A204.1 (cell line): ENCODE results near the gene HLA-E.
"Not testable (repeated sequence)": the region's sequence is repeated elsewhere in the genome, so short reads cannot be mapped to it uniquely, and the experiment has no call there.

Experiments used
- FAIRE-seq: peaks from 2 replicates; lab custom pipeline; 2012; peaks lifted over from hg19 to GRCh38; lab: Jason Lieb, UNC

HLA-E gene

DNA sequence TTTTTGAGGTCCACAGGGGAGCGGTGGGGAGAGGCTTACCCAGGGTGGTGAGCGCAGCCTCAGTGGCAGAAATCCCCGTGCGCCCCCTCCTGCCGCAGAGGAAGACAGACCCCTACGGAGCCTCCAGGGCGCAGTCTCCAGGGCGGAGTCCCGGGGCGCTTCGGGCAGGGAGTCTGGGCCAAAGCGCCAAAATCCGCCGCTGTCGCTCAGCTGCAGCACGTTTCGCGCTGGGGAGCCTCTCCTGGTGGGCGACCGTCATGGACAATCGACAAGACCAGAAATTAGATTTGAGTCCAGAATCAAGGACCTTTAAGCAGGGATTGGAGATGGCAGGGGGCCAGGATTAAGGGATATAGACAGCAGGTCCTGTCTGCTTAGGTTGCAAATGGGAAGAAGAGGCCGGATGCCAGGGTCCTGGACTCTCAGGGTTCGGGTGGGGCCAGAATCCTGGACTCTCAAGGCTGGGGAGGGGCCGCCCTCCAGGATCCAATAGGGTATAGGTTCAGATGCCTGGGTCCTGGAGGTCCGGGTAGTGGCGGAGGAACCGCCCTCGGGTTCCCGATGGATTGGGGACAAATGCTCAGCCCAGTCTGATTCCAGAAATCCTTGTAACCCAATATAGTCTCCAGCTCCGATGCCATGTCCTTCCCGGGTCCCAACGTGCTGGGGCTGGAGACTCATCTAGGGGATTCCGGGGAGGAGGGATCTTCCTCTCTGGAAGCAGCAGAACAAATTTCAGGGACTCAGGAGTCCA is 7.9 kb upstream of the HLA-E start:
- FAIRE-seq: no peak

- not testable (repeated sequence) for FAIRE-seq
These were observed 7.2 kb upstream of the HLA-E start for GRCh38 chr6:30481965-30482644.

GRCh38 chr6:30483677-30484279 is 5.5 kb upstream of the HLA-E start:
- peak; percentile 93 for FAIRE-seq

GRCh38 chr6:30485236-30485635 is 4.1 kb upstream of the HLA-E start:
- FAIRE-seq: no peak

DNA sequence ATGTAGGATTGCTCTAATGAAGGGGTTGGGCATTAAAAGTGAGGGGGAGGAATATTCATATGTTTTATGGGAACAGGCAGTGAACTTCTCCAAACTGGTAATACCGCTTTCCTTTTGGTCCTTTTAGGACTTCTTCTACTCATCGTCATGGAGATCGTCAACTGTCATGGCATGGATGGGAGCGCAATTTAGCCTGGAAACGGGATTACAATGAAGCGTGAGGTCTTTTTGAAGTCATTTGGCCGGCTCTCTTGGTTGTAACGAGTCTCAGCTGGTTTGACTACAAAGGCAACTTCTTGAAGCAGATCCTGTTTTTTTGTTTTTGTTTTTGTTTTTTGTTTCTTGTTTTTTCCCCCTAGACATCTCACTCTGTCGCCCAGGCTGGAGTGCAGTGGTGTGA is 1.4 kb upstream of the HLA-E start:
- FAIRE-seq: no peak

DNA sequence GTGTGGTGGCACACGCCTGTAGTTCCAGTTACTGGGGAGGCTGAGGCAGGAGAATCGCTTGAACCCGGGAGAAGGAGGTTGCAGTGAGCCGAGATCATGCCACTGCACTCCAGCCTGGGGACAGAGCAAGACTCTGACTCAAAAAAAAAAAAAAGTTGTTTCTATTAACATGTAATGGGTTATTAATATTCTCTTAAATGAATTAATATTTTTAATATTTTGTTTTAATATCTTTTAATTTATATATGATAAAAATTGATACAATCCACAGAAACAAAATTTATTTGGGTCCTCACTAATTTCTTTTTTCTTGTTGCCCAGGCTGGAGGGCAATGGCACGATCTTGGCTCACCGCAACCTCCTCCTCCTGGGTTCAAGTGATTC is 620 bp upstream of the HLA-E start:
- not testable (repeated sequence) for FAIRE-seq

- FAIRE-seq: no peak
These were observed 942 bp downstream of the HLA-E start for GRCh38 chr6:30490026-30490876.

DNA sequence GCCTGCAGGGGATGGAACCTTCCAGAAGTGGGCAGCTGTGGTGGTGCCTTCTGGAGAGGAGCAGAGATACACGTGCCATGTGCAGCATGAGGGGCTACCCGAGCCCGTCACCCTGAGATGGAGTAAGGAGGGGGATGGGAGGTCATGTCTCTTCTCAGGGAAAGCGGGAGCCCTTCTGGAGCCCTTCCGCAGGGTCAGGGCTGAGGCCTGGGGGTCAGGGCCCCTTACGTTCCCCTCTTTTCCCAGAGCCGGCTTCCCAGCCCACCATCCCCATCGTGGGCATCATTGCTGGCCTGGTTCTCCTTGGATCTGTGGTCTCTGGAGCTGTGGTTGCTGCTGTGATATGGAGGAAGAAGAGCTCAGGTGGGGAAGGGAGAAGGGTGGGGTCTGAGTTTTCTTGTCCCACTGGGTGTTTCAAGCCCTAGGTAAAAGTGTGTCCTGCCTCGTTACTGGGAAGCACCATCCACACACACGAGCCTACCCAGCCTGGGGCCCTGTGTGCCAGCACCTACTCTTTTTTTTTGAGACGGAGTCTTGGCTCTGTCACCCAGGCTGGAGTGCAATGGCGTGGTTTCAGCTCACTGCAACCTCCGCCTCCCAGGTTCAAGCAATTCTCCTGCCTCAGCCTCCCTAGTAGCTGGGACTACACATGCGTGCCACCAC is 2.1 kb downstream of the HLA-E start:
- FAIRE-seq: not testable (repeated sequence)

- FAIRE-seq: no peak
These were observed 3.0 kb downstream of the HLA-E start for GRCh38 chr6:30491991-30492952.

DNA sequence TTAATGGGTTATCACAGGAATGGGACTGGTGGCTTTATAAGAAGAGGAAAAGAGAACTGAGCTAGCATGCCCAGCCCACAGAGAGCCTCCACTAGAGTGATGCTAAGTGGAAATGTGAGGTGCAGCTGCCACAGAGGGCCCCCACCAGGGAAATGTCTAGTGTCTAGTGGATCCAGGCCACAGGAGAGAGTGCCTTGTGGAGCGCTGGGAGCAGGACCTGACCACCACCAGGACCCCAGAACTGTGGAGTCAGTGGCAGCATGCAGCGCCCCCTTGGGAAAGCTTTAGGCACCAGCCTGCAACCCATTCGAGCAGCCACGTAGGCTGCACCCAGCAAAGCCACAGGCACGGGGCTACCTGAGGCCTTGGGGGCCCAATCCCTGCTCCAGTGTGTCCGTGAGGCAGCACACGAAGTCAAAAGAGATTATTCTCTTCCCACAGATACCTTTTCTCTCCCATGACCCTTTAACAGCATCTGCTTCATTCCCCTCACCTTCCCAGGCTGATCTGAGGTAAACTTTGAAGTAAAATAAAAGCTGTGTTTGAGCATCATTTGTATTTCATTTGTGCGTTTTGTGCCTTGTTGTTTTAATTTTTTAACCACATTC is 4.4 kb downstream of the HLA-E start:
- no peak for FAIRE-seq

- FAIRE-seq: no peak
These were observed 5.1 kb downstream of the HLA-E start for GRCh38 chr6:30494291-30494861.

DNA sequence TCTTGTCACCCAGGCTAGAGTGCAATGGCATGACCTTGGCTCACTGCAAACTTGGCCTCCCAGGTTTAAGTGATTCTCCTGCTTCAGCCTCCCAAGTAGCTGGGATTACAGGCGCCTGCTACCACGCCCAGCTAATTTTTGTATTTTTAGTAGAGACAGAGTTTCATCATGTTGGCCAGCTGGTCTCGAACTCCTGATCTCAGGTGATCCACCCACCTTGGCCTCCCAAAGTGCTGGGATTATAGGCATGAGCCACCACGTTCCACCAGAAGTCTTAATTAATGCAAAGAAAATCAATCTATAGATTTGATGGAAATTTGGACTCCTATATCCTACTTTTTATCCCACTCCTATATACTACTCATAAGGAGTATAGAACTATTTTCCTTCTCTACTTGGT is 5.8 kb downstream of the HLA-E start:
- FAIRE-seq: not testable (repeated sequence)

- FAIRE-seq: no peak
These were observed 6.7 kb downstream of the HLA-E start for GRCh38 chr6:30495993-30496392.

DNA sequence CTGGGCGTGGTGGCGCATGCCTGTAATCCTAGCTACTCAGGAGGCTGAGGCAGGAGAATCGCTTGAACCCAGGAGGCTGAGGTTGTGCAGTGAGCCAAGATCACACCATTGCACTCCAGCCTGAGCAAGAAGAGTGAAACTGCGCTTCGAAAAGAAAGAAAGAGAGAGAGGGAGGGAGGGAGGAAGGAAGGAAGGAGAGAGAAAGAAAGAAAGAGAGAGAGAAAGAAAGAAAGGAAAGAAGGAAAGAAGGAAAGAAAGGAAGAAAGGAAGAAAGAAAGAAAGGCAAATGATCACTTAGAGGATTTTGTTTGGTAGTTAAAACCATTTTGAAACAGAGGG is 7.9 kb downstream of the HLA-E start:
- not testable (repeated sequence) for FAIRE-seq

DNA sequence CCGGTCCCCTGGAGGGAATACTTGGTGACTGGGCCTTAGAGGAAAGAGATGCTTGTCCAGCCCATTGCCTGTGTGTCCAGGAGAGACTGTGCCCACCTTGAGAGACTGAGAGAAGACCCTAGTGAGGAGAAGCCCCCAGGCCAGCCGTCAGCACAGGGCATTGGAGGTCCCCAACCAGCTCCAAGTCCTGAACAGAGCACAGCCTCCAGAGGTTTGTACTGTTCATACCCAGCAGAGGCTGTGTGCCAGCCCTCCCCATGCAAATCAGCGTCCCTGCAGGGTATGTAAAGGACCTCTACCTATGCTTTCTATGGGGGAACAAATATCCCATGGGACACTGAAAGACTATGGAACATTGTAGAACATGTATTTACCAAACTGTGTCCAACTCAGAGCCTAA is 8.4 kb downstream of the HLA-E start:
- no peak for FAIRE-seq

GRCh38 chr6:30498705-30499104 is 9.4 kb downstream of the HLA-E start:
- not testable (repeated sequence) for FAIRE-seq

- no peak for FAIRE-seq
These were observed 11.4 kb downstream of the HLA-E start for GRCh38 chr6:30500421-30501355.

DNA sequence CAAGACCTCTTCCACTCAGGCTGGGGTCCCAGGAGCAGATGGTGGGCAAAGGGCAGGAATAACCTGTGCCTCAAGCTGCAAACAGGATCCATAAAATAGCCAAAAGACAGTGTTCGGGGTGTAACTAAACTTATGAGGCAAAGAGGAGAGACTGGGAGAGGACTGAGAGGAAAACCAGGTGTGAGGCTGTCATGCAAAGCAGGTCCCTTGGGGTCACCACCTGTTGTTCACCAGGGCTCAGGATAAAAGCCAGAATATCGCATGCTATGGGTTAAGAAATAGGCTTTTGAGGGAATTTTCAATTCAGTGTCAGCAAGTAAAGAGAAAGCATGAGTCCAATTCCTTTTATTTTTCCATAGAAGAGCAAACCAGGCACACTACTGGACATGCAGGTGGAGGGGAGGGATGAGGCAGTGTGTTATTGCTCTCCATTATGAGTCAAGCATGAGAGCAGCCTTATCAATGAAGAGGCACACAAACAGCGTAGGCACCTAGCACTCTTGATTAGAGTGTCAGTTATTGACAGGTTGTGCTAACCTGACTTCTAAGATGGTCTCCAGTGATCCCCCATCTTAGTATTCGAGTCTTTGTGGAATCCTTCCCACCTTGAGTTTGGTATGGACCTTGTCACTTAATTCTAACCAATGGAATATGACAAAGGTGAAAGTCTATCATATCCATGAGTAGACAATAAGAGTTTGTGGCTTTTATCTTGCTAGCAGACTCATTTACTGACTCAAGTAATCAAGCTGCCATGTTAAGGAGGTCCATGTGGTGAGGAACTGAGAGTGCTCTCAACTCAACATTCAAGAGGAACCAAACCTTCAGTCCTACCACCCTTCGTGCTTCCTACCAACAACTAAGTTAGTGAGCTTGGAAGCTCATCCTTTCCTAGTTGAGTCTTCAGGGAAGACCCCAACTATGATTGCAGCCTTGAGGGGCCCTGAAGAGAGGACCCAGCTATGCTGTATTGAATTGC is 18.8 kb downstream of the HLA-E start:
- no peak for FAIRE-seq
